Activated CD8-positive, alpha-beta memory T cell treated with anti-CD3 and anti-CD28 coated beads, Interleukin-2, amount 50 U/mL, for 24 hours (primary cell): Measurements from ENCODE around the gene SMIM5.

Source experiments
- DNase-seq: peaks from one replicate; pipeline ENCODE4 v3.0.0-alpha.2; 2020; ENCODE audit errors: extremely low read depth

SMIM5 gene

GRCh38 chr17:75667825-75668224 is 34.6 kb downstream of the SMIM5 start:
- DNase-seq = no peak

- DNase-seq = no peak
These were observed 35.3 kb downstream of the SMIM5 start for GRCh38 chr17:75668489-75668888.

GRCh38 chr17:75670868-75671267 is 37.6 kb downstream of the SMIM5 start:
- DNase-seq = no peak

- DNase-seq = no peak
These were observed 38.8 kb downstream of the SMIM5 start for GRCh38 chr17:75672011-75672410.

GRCh38 chr17:75673487-75673886 is 40.3 kb downstream of the SMIM5 start:
- DNase-seq = no peak

GRCh38 chr17:75676461-75676860 is 43.2 kb downstream of the SMIM5 start:
- no peak for DNase-seq

- DNase-seq = no peak
These were observed 46.5 kb downstream of the SMIM5 start for GRCh38 chr17:75679706-75680211.

GRCh38 chr17:75680431-75680830 is 47.2 kb downstream of the SMIM5 start:
- DNase-seq = no peak

- no peak for DNase-seq
These were observed 48.1 kb downstream of the SMIM5 start for GRCh38 chr17:75681289-75681688.

GRCh38 chr17:75683583-75683982 is 50.3 kb downstream of the SMIM5 start:
- DNase-seq = no peak

GRCh38 chr17:75684249-75684648 is 51.0 kb downstream of the SMIM5 start:
- no peak for DNase-seq

GRCh38 chr17:75684924-75685323 is 51.7 kb downstream of the SMIM5 start:
- DNase-seq = no peak

- no peak for DNase-seq
These were observed 52.3 kb downstream of the SMIM5 start for GRCh38 chr17:75685499-75685898.

- no peak for DNase-seq
These were observed 55.1 kb downstream of the SMIM5 start for GRCh38 chr17:75688209-75688825.

- DNase-seq = no peak
These were observed 56.2 kb downstream of the SMIM5 start for GRCh38 chr17:75689441-75689873.
